Measurements from ENCODE around the gene PLOD1. TPM values are rescaled to one million over a fixed set of nuclear protein-coding genes. Genes with fewer than 3 reads are reported as not detected.

PLOD1 gene
- total RNA-seq = 1,035 and 1,503 TPM in 2 replicates

GRCh38 chr1:11934302-11935056, at the start of gene PLOD1:
Gene PLOD1, plus strand, starts transcription at chr1:11934717. Its CDS starts 63 bp downstream, at chr1:11934780.

GRCh38 chr1:11979851-11980675, 45.5 kb downstream of the PLOD1 start, which contains the start of gene MFN2:
Gene MFN2, plus strand, starts transcription at chr1:11980444. Its CDS starts 8,725 bp downstream, at chr1:11989169.

Other genes starting within 250 kb of the PLOD1 start
- under 0.01 and 1.2 TPM in 2 replicates for gene DRAXIN, start 243.0 kb upstream of the PLOD1 start, total RNA-seq
- gene AGTRAP, start 198.6 kb upstream of the PLOD1 start, total RNA-seq = 37.6 and 58.2 TPM in 2 replicates
- not detected in 2 replicates for gene C1orf167, start 172.5 kb upstream of the PLOD1 start, total RNA-seq
- 19.6 and 22.3 TPM in 2 replicates for gene MTHFR, start 128.8 kb upstream of the PLOD1 start, total RNA-seq
- 11.0 and 16.0 TPM in 2 replicates for gene CLCN6, start 128.5 kb upstream of the PLOD1 start, total RNA-seq
- gene NPPA, start 86.9 kb upstream of the PLOD1 start, total RNA-seq = not detected in 2 replicates
- 12.8 and 19.7 TPM in 2 replicates for gene NPPB, start 75.8 kb upstream of the PLOD1 start, total RNA-seq
- 96.2 and 122 TPM in 2 replicates for gene KIAA2013, start 8.3 kb upstream of the PLOD1 start, total RNA-seq
- gene MFN2, start 45.7 kb downstream of the PLOD1 start, total RNA-seq = 54.9 and 79.9 TPM in 2 replicates
- 24.1 and 27.0 TPM in 2 replicates for gene MIIP, start 84.8 kb downstream of the PLOD1 start, total RNA-seq
- gene TNFRSF8, start 128.6 kb downstream of the PLOD1 start, total RNA-seq = 0.60 TPM in 1 of 2 replicates, not detected in the other
- 3.0 and 10.6 TPM in 2 replicates for gene TNFRSF1B, start 232.3 kb downstream of the PLOD1 start, total RNA-seq